GM12878 (cell line): ENCODE measurements around the gene NKAIN2. TPM values are rescaled to one million over a fixed set of nuclear protein-coding genes. Genes with fewer than 3 reads are reported as not detected.

Source experiments
- ATAC-seq: fragments of 200-7000 bp; cut with Tn5 transposase; 3 replicates; pipeline ENCODE4 v1.9.1; 2020; ENCODE audit warnings: mild to moderate bottlenecking, moderate library complexity
- BruUV-seq: library from RNA; stranded (reverse); fragments of 400-500 nt; replicated peaks from 2 replicates; lab custom pipeline; 2021; lab: Mats Ljungman, UMichigan
- CTCF ChIA-PET: fragments of 300-600 bp; sonication (Branson Sonifier 250); formaldehyde crosslinking; extraction: SDS; loops from one replicate; lab custom pipeline; 2021; ENCODE audit warnings: inconsistent platforms; lab: Yijun Ruan, JAX
- POLR2A ChIA-PET: fragments of 350-600 bp; formaldehyde crosslinking; extraction: SDS; loops from one replicate; lab custom pipeline; 2021; ENCODE audit warnings: inconsistent platforms; lab: Charles Lee
- RAD21 ChIA-PET: fragments of 300-600 bp; sonication (Branson Sonifier 250); formaldehyde crosslinking; loops from one replicate; lab custom pipeline; 2023; ENCODE audit warnings: antibody characterized with exemption; ENCODE audit not compliant: unreplicated experiment; lab: Charles Lee
- SMC1A ChIA-PET: fragments of 300-600 bp; sonication (Branson Sonifier 250); formaldehyde crosslinking; loops from one replicate; lab custom pipeline; 2023; ENCODE audit not compliant: unreplicated experiment, uncharacterized antibody; lab: Charles Lee
- DNase-seq: peaks from one replicate; pipeline ENCODE4 v3.0.0-alpha.2; 2011; ENCODE audit warnings: low read depth, low spot score
- FAIRE-seq: peaks from 3 replicates; lab custom pipeline; 2011; peaks lifted over from hg19 to GRCh38; lab: Jason Lieb, UNC
- H2AFZ ChIP-seq: 2 replicates; pipeline ENCODE4 v1.6.0; 2011; ENCODE audit warnings: low read depth, low read length, control low read depth; ENCODE audit not compliant: control insufficient read depth
- H3K27ac ChIP-seq: 2 replicates; pipeline ENCODE4 v1.5.1; 2011; ENCODE audit warnings: control low read depth; ENCODE audit not compliant: control insufficient read depth, insufficient read depth
- H3K27me3 ChIP-seq, 2 experiments: replicated peaks in 1 of 2; 2 replicates each; pipeline versions ENCODE4 v1.6.0 to v1.6.1; 2011; ENCODE audit warnings: low read length in 1 of 2; ENCODE audit not compliant: control insufficient read depth in 2 of 2, insufficient read depth in 2 of 2
- H3K36me3 ChIP-seq, 2 experiments: 2 replicates each; pipeline ENCODE4 v1.5.1; 2011; ENCODE audit warnings: low read length in 1 of 2; ENCODE audit not compliant: control insufficient read depth in 2 of 2, insufficient read depth in 2 of 2
- H3K4me1 ChIP-seq: 2 replicates; pipeline ENCODE4 v1.6.1; 2011; ENCODE audit warnings: mild to moderate bottlenecking, low read length, moderate library complexity, mixed read lengths; ENCODE audit not compliant: control insufficient read depth, insufficient read depth
- H3K4me2 ChIP-seq: 2 replicates; pipeline ENCODE4 v1.6.0; 2011; ENCODE audit warnings: control low read depth; ENCODE audit not compliant: control insufficient read depth, insufficient read depth
- H3K4me3 ChIP-seq: fragments of 200-600 bp; sonication (generic); 2 replicates; pipeline ENCODE4 v1.5.1; 2016
- H3K79me2 ChIP-seq: 2 replicates; pipeline ENCODE4 v1.6.0; 2011; ENCODE audit warnings: low read length; ENCODE audit not compliant: control insufficient read depth, insufficient read depth
- H3K9ac ChIP-seq: 2 replicates; pipeline ENCODE4 v1.8.0; 2011; ENCODE audit warnings: low read length, control low read depth, mixed read lengths; ENCODE audit not compliant: control insufficient read depth, insufficient read depth
- H3K9me3 ChIP-seq: replicated peaks from 3 replicates; pipeline ENCODE4 v1.5.1; 2011; ENCODE audit warnings: mild to moderate bottlenecking, low read length; ENCODE audit not compliant: control insufficient read depth, insufficient read depth
- H4K20me1 ChIP-seq: 2 replicates; pipeline ENCODE4 v1.6.0; 2011; ENCODE audit not compliant: control insufficient read depth, insufficient read depth
- GATAD2B ChIP-seq: fragments of 450-650 bp; conservative IDR thresholded peaks from 2 replicates; pipeline ENCODE4 v1.6.1; 2017; ENCODE audit warnings: low read depth, mild to moderate bottlenecking, moderate library complexity
- MEF2B ChIP-seq: fragments of 450-650 bp; IDR thresholded peaks from 2 replicates; pipeline ENCODE4 v1.6.1; 2018; ENCODE audit warnings: mild to moderate bottlenecking, moderate library complexity; ENCODE audit not compliant: partially characterized antibody, poor library complexity, severe bottlenecking
- MLLT1 ChIP-seq: fragments of 450-650 bp; IDR thresholded peaks from 2 replicates; pipeline ENCODE4 v1.6.1; 2016; ENCODE audit warnings: mild to moderate bottlenecking
- NFYA ChIP-seq: IDR thresholded peaks from 2 replicates; pipeline ENCODE4 v1.6.1; 2011; ENCODE audit warnings: low read depth, mild to moderate bottlenecking, low read length, improper control_type of control experiment, borderline replicate concordance
- PBX3 ChIP-seq: IDR thresholded peaks from 2 replicates; pipeline ENCODE4 v1.6.1; 2011; ENCODE audit warnings: mild to moderate bottlenecking, low read depth, low read length, moderate library complexity; ENCODE audit not compliant: insufficient replicate concordance
- POLR2AphosphoS5 ChIP-seq: IDR thresholded peaks from 2 replicates; pipeline ENCODE4 v1.6.1; 2011; ENCODE audit warnings: mild to moderate bottlenecking, low read length, inconsistent platforms
- RUNX3 ChIP-seq: IDR thresholded peaks from 2 replicates; pipeline ENCODE4 v1.6.1; 2012; ENCODE audit warnings: low read length, inconsistent platforms
- SMAD1 ChIP-seq: fragments of 450-650 bp; IDR thresholded peaks from 2 replicates; pipeline ENCODE4 v1.6.1; 2018; ENCODE audit warnings: mild to moderate bottlenecking, low read depth; ENCODE audit not compliant: partially characterized antibody
- YBX1 ChIP-seq: fragments of 450-650 bp; IDR thresholded peaks from 2 replicates; pipeline ENCODE4 v1.6.1; 2016; ENCODE audit warnings: antibody characterized with exemption
- ZBTB4 ChIP-seq: fragments of 450-650 bp; formaldehyde crosslinking; IDR thresholded peaks from 2 replicates; pipeline ENCODE4 v1.4.0; 2022; ENCODE audit warnings: mild to moderate bottlenecking, moderate library complexity
- ZNF274 ChIP-seq: IDR thresholded peaks from one replicate; pipeline ENCODE4 v1.8.0; 2011; ENCODE audit not compliant: insufficient read length, insufficient read depth
- ZNF687 ChIP-seq: fragments of 450-650 bp; IDR thresholded peaks from 2 replicates; pipeline ENCODE4 v1.6.1; 2017; ENCODE audit warnings: mild to moderate bottlenecking, moderate library complexity
- WGBS: methylation state at CpG from one replicate; pipeline ENCODE4 v1.1.6; 2016; ENCODE audit warnings: low lambda C conversion rate; ENCODE audit not compliant: insufficient replicate concordance, insufficient coverage; ENCODE audit errors: missing lambda C conversion rate; 5-methylcytosine and 5-hydroxymethylcytosine counted together
- in situ Hi-C: fragments of 300-500 bp; cut with MboI; formaldehyde crosslinking; loops from 9 replicates; pipeline ENCODE4 v1.14.3; 2018; ENCODE audit warnings: mixed read lengths
- intact Hi-C: fragments of 100-400 bp; cut with micrococcal nuclease; formaldehyde crosslinking; loops from one replicate; pipeline ENCODE4 v1.14.2; 2022; ENCODE audit not compliant: unreplicated experiment
- polyA plus RNA-seq, 11 experiments: library from polyadenylated mRNA; depleted of rRNA in 4 of 11; unstranded in 6 of 11; stranded (reverse) in 5 of 11; fragments of >200 nt; fragmentation: Nextera tagmentation in 4 of 11; fragmentation: Illumina TruSeq in 1 of 11; extraction: Ambion mirVana in 4 of 11; extraction: Trizol in 1 of 11; gene quantifications; 1 replicate in 1 of 11; 2 replicates in 10 of 11; pipeline versions ENCODE4 v1.2.1 to v1.2.3, GENCODE V29; 2011 to 2016; ENCODE audit warnings: inconsistent platforms in 2 of 11, missing spikeins in 2 of 11, low read depth in 1 of 11
- total RNA-seq, 4 experiments: library from RNA; depleted of rRNA in 3 of 4; stranded (reverse); fragments of >200 nt in 3 of 4; fragmentation: Illumina TruSeq in 1 of 4; extraction: Trizol in 1 of 4; gene quantifications; 2 replicates each; pipeline versions ENCODE4 v1.2.1 to v1.2.3, GENCODE V29; 2013 to 2021

Gene NKAIN2
- total and polyA plus RNA-seq, 10 of the 15 experiments (the other 5 are each of a cell fraction or from before 2014, with no cell fraction given) = not detected

GRCh38 chr6:124149646-124150045 lies 346.0 kb downstream of the NKAIN2 start:
- no peak overlapping the region for H3K9ac ChIP-seq
- no peaks in the 10 kb centered on the region for H3K79me2 ChIP-seq
- no peaks in the 10 kb centered on the region for H3K9me3 ChIP-seq
- intact Hi-C loops = no loop called here
- no peak for ATAC-seq
- in situ Hi-C loops = no loop called here
- H3K4me3 ChIP-seq = no peak overlapping the region
- SMC1A ChIA-PET = no interaction called here
- H2AFZ ChIP-seq = no peak overlapping the region
- RAD21 ChIA-PET = no interaction called here
- no peaks in the 10 kb centered on the region for H3K4me1 ChIP-seq
- CTCF ChIA-PET = no interaction called here
- no peaks in the 10 kb centered on the region for H3K27me3 ChIP-seq
- WGBS = 40% methylated on average over 4 of the region's 4 CpGs
- no peak for TF ChIP-seq GATAD2B
- TF ChIP-seq ZNF687 = no peak
- TF ChIP-seq ZBTB4 (CRISPR knock-in tag) = no peak
- TF ChIP-seq POLR2AphosphoS5 = no peak
- no peak for TF ChIP-seq NFYA
- no peak for TF ChIP-seq MLLT1
- no peak for TF ChIP-seq ZNF274
- TF ChIP-seq PBX3 = no peak
- no peak for TF ChIP-seq SMAD1
- no peak for TF ChIP-seq YBX1
- TF ChIP-seq MEF2B = no peak
- TF ChIP-seq RUNX3 = no peak
- no peak overlapping the region for H3K27ac ChIP-seq
- no TSS peak for BruUV-seq
- no peaks in the 10 kb centered on the region for H3K36me3 ChIP-seq
- H4K20me1 ChIP-seq = no peaks in the 10 kb centered on the region
- POLR2A ChIA-PET = no interaction called here
- no peak for DNase-seq
- FAIRE-seq = no peak
- H3K4me2 ChIP-seq = no peak overlapping the region
